Transverse colon (tissue), 4 donors: ENCODE results near the gene C16orf86. TPM values are rescaled to one million over a fixed set of nuclear protein-coding genes. Genes with fewer than 3 reads are reported as not detected.

ENCODE experiments used
- DNase-seq: peaks from one replicate; pipeline ENCODE4 v3.0.0-alpha.2; 2019
- H3K27ac ChIP-seq, 4 donors: fragments of 200-600 bp; sonication (generic); 2 replicates each; pipeline ENCODE4 v1.5.1; 2016 to 2018; ENCODE audit warnings: inconsistent platforms in 4 of 4
- H3K27me3 ChIP-seq: fragments of 200-600 bp; sonication (generic); 2 replicates; pipeline ENCODE4 v1.5.1; 2017; ENCODE audit warnings: inconsistent platforms
- H3K36me3 ChIP-seq, 4 donors: fragments of 200-600 bp; sonication (generic); 2 replicates each; pipeline ENCODE4 v1.5.1; 2017 to 2019; ENCODE audit warnings: inconsistent platforms in 4 of 4
- H3K4me1 ChIP-seq, 4 donors: fragments of 200-600 bp; sonication (generic); 2 replicates each; pipeline ENCODE4 v1.5.1; 2017 to 2020; ENCODE audit warnings: inconsistent platforms in 4 of 4
- H3K4me3 ChIP-seq, 4 donors: fragments of 200-600 bp; sonication (generic); 1 replicate in 1 of 4; 2 replicates in 3 of 4; pipeline versions ENCODE4 v1.5.1 to v1.6.1; 2017 to 2019; ENCODE audit warnings: inconsistent platforms in 4 of 4
- H3K9me3 ChIP-seq, 2 donors: fragments of 200-600 bp; sonication (generic); 2 replicates each; pipeline ENCODE4 v1.5.1; 2017 to 2019; ENCODE audit warnings: inconsistent platforms in 2 of 2
- EP300 ChIP-seq: sonication (generic); formaldehyde crosslinking; IDR thresholded peaks from one replicate; pipeline ENCODE4 v1.6.1; 2017; ENCODE audit warnings: antibody characterized with exemption, low read depth
- POLR2A ChIP-seq: fragments of 450-650 bp; IDR thresholded peaks from one replicate; pipeline ENCODE4 v1.6.1; 2016; ENCODE audit warnings: antibody characterized with exemption, mild to moderate bottlenecking, moderate library complexity
- POLR2AphosphoS5 ChIP-seq, 3 donors: sonication (generic); formaldehyde crosslinking; IDR thresholded peaks; one replicate each; pipeline ENCODE4 v1.6.1; 2016; ENCODE audit warnings: antibody characterized with exemption in 3 of 3
- WGBS, 2 donors: methylation state at CpG; one replicate each; pipeline ENCODE4 v1.1.5; 2018; ENCODE audit warnings: low coverage in 1 of 2; 5-methylcytosine and 5-hydroxymethylcytosine counted together
- in situ Hi-C, 4 donors: fragments of 200-750 bp; cut with MboI; loops; one replicate each; pipeline versions ENCODE4 v1.15.0 to v1.15.1; 2017; ENCODE audit warnings: low sequenced_read_pairs in 3 of 4, low pct_ligation_motif_present in 1 of 4, low pct_unique_long_range_greater_than_20kb in 1 of 4
- intact Hi-C: fragments of 100-400 bp; cut with DNase I; formaldehyde crosslinking; loops from one replicate; pipeline ENCODE4 v1.15.1; 2023; ENCODE audit warnings: low total_unique reads
- total RNA-seq, 4 donors: library from RNA; depleted of rRNA; stranded (reverse); fragments of >200 nt; gene quantifications; one replicate each; pipeline ENCODE4 v1.1.0, GENCODE V29; 2016
- TF ChIP-seq, protein P1 (sequence below), 5 experiments: fragments of 200-600 bp in 3 of 5; fragments of 450-650 bp in 2 of 5; sonication (generic) in 3 of 5; IDR thresholded peaks; 1 replicate in 2 of 5; 2 replicates in 3 of 5; pipeline ENCODE4 v1.5.1; 2016 to 2017; ENCODE audit warnings: antibody characterized with exemption in 5 of 5, inconsistent platforms in 3 of 5, mild to moderate bottlenecking in 2 of 5, moderate library complexity in 1 of 5

C16orf86 gene
- total RNA-seq, 4 donors from 2014 or later = 0.60 to 7.1 (median 4.4) TPM

DNA sequence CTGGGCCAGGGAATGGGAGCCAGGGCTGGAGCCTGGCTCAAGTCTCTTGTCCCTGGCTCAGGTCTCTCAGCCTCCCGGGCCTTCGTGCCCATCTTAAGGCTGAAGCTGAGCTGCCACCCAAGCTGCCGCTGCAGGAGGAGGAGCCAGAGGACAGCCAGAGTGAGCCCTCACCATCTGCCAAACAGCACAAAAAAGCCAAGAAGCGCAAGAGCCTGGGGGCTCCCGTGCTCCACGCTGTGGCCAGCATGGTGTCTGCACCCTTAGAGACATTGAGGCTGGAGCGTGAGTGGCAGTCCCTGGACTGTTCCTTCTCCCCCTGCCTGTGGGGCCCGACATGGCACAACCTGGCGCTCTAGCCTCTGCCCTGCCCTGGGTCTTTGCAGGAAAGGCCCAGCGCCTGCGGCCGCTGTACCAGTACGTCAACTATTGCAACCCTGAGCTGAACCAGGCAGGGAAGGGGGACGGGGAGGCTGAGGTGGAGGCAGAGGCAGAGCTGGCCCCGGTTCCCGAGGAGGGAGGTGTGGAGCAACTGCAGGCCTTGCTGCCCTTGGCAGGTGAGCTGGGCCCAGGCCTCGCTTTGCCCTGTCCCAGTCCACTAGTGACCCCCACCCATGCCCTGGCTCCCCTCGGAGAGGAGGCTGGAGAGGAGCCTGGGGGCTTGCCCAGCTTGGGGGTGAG lies 1.3 kb downstream of the C16orf86 start:
- peak overlapping the region in 2 of 4 donors; percentile 82 to 91 for H3K4me3 ChIP-seq
- H3K9me3 ChIP-seq = no peaks in the 10 kb centered on the region
- peaks cover 19 to 33% (median 28%) of the 10 kb centered on the region in 4 donors for H3K4me1 ChIP-seq
- 32% methylated on average over 10 of the region's 18 CpGs; no CpG with 5 or more reads in 1 of the 2 donors for WGBS, 2 donors
- no peaks in the 10 kb centered on the region for H3K27me3 ChIP-seq
- in situ Hi-C loops (loop anchor here in 3 of 4 donors (10.0 to 25.0 kb wide), 2 partner anchors 106 to 143 kb away; partner anchors contain the start of genes CTCF (in 2 of the 3) and RIPOR1 (in 1 of the 3)), intact Hi-C loops (loop anchor here (2.0 to 5.0 kb wide), 2 partner anchors 105 to 146 kb away; partner anchors contain the start of gene CTCF)
- H3K36me3 ChIP-seq = no peaks in the 10 kb centered on the region
- peak overlapping the region; percentile 86 to 95 (median 88) for H3K27ac ChIP-seq
- peak; percentile 87 for DNase-seq
- TF ChIP-seq, protein P1, sequence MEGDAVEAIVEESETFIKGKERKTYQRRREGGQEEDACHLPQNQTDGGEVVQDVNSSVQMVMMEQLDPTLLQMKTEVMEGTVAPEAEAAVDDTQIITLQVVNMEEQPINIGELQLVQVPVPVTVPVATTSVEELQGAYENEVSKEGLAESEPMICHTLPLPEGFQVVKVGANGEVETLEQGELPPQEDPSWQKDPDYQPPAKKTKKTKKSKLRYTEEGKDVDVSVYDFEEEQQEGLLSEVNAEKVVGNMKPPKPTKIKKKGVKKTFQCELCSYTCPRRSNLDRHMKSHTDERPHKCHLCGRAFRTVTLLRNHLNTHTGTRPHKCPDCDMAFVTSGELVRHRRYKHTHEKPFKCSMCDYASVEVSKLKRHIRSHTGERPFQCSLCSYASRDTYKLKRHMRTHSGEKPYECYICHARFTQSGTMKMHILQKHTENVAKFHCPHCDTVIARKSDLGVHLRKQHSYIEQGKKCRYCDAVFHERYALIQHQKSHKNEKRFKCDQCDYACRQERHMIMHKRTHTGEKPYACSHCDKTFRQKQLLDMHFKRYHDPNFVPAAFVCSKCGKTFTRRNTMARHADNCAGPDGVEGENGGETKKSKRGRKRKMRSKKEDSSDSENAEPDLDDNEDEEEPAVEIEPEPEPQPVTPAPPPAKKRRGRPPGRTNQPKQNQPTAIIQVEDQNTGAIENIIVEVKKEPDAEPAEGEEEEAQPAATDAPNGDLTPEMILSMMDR (IDR thresholded peaks at IDR 0.05) = peak; percentile 75 to 96 (median 85)
- TF ChIP-seq POLR2A (no peak), POLR2AphosphoS5 (IDR thresholded peaks at IDR 0.05) (peak in 2 of 3 donors; percentile 32 to 61)

DNA sequence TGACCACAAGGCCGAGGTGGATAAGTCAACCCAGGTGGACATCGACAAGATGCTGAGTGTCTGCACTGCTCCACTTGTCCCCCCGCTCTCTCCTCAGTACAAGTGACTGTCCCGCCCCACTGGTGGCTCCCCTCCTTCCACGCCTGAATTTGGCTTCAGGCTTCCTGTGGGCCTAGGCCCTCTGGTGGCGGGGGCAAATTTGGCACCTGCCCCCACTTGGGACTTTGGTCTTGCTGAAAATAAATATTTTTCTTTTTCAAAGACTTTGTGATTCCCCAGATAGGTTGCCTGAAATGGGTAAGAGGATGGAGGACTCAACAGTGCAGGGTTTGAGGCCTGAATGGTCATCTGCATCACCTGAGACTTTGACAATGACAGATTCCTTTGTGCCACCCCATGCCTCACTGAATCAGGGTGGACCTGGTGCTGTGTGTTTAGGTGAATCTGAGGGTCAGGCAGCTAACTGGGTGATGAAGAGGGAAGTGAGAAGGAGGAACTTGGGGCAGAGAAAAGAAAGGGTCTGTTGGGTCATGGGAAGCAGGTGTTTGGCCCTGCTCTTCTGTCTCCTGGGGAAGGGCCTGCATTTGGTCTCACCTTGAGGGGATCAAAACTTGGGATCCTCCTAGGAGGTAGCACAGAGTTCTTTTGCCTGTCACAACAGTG lies 2.0 kb downstream of the C16orf86 start:
- in situ Hi-C loops = loop anchor here in 3 of 4 donors (10.0 to 25.0 kb wide), 2 partner anchors 106 to 144 kb away; partner anchors contain the start of genes CTCF (in 2 of the 3) and RIPOR1 (in 1 of the 3)
- Histone ChIP-seq H3K9me3 (no peaks in the 10 kb centered on the region), H3K36me3 (no peaks in the 10 kb centered on the region), H3K27ac (peak overlapping the region; percentile 86 to 95 (median 88)), H3K27me3 (no peaks in the 10 kb centered on the region), H3K4me3 (no peak overlapping the region), H3K4me1 (peaks cover 25 to 39% (median 35%) of the 10 kb centered on the region in 4 donors)
- TF ChIP-seq EP300 = no peak
- TF ChIP-seq POLR2AphosphoS5 (IDR thresholded peaks at IDR 0.05) = no peak
- intact Hi-C loops = loop anchor here (5.0 kb wide), 1 partner anchor 146 kb away; no protein-coding TSS in a partner anchor
- 71% methylated on average over 6 of the region's 6 CpGs; no CpG with 5 or more reads in 1 of the 2 donors for WGBS, 2 donors
- DNase-seq = no peak

DNA sequence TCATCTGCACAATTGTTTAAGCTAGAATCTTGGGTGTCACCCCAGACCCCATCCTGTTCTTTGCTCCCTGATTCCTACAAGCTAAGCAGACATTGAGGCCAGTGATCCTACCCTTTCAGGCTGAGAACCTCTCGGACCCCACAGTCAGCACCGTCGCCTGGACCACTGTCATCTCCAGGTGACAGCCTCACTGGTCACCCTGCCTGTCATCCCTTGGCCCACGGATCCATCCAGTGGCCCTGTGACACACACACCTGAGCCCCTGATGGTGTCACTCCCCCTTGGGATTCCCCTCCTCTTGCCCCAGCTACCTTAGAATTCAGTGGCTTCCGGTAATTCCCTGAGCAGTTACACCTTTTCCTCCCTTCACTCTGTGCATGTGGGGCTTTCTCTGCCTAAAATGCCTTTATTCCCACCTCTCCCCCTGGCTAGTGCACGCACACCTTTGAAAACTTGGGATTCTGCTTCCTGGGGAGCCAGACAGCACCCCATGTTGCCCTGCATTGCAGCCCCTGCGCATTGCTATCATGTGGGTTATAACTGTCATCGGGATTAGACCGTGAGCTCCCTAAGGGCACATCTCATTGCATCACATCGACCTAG lies 3.0 kb downstream of the C16orf86 start:
- Histone ChIP-seq H3K9me3 (no peaks in the 10 kb centered on the region), H3K4me3 (no peak overlapping the region), H3K27me3 (no peaks in the 10 kb centered on the region), H3K27ac (no peak overlapping the region), H3K36me3 (no peaks in the 10 kb centered on the region), H3K4me1 (peaks cover 32 to 49% (median 44%) of the 10 kb centered on the region in 4 donors)
- no peak for DNase-seq
- TF ChIP-seq POLR2A (no peak), POLR2AphosphoS5 (IDR thresholded peaks at IDR 0.05) (no peak), EP300 (no peak)
- TF ChIP-seq, protein P1 (IDR thresholded peaks at IDR 0.05) = no peak
- in situ Hi-C loops (loop anchor here in 3 of 4 donors (10.0 to 25.0 kb wide), 3 partner anchors 107 to 145 kb away; partner anchors contain the start of genes CTCF (in 2 of the 3) and RIPOR1 (in 1 of the 3)), intact Hi-C loops (loop anchor here (5.0 kb wide), 1 partner anchor 147 kb away; no protein-coding TSS in a partner anchor)
- WGBS, 2 donors = 86% methylated on average over 10 of the region's 10 CpGs; no CpG with 5 or more reads in 1 of the 2 donors

DNA sequence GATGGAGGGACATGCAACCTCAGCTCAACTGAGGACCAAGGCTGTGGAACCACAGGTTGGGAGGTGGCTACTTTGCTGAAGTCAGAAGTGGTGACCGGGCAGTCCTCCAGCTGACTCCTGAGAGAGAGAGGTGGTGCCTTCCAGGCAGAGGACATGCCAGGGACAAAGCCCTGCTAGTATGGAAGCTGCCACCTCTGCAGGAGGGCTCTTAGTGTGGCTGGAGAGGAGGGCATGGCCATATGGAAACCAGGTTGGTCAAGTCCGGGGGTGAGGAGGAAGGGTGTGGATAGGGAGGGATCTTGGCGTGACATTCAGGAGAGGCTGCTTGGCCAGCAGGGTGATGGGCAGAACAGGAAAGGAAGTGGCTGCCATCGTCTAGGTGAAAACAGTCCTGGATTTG lies 5.7 kb downstream of the C16orf86 start:
- intact Hi-C loops = no loop called here
- TF ChIP-seq POLR2A = no peak
- no peak for TF ChIP-seq EP300
- TF ChIP-seq, protein P1 (IDR thresholded peaks at IDR 0.05) = no peak
- TF ChIP-seq POLR2AphosphoS5 (IDR thresholded peaks at IDR 0.05) = no peak
- Histone ChIP-seq H3K4me3 (no peak overlapping the region), H3K9me3 (no peaks in the 10 kb centered on the region), H3K27me3 (no peaks in the 10 kb centered on the region), H3K36me3 (no peaks in the 10 kb centered on the region), H3K4me1 (peaks cover 27 to 53% (median 41%) of the 10 kb centered on the region in 4 donors), H3K27ac (peak overlapping the region in 1 of 4 donors; percentile 73)
- in situ Hi-C loops = loop anchor here in 3 of 4 donors (10.0 to 25.0 kb wide), 2 partner anchors 110 to 142 kb away; partner anchors contain the start of gene CTCF (in 2 of the 3)
- 28 to 35% methylated on average over 4 of the region's 4 CpGs for WGBS, 2 donors
- no peak for DNase-seq
